Measurements from ENCODE around the gene PRKCE.

DNA sequence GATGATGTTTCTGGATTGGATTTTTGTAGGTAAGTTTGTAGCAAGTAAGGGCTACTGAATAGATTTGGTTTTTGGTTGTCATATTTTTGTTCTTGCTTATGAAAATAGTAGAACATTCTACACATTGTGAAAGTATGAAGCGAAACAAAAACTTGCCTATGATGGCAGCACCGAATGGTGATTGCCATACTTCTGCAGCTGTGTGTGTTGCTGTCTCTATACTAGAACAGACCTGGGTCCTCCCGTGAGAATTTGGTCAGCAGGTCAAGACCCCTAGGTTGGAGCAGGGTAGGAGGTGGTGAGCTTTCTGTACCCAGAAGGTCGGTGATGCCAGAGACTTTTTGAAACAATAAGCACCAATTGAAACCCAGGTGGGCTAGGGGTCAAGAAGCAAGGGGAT is 322.6 kb downstream of the PRKCE start:
- TF ChIP-seq, protein P1, sequence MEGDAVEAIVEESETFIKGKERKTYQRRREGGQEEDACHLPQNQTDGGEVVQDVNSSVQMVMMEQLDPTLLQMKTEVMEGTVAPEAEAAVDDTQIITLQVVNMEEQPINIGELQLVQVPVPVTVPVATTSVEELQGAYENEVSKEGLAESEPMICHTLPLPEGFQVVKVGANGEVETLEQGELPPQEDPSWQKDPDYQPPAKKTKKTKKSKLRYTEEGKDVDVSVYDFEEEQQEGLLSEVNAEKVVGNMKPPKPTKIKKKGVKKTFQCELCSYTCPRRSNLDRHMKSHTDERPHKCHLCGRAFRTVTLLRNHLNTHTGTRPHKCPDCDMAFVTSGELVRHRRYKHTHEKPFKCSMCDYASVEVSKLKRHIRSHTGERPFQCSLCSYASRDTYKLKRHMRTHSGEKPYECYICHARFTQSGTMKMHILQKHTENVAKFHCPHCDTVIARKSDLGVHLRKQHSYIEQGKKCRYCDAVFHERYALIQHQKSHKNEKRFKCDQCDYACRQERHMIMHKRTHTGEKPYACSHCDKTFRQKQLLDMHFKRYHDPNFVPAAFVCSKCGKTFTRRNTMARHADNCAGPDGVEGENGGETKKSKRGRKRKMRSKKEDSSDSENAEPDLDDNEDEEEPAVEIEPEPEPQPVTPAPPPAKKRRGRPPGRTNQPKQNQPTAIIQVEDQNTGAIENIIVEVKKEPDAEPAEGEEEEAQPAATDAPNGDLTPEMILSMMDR (conservative IDR thresholded peaks at IDR 0.05; ENCODE audit: low read depth in 2 of 2): no peak
- no peak for TF ChIP-seq EZH2 (IDR thresholded peaks at IDR 0.05; ENCODE audit: low read depth, unreplicated experiment)
- TF ChIP-seq POLR2AphosphoS5 (IDR thresholded peaks at IDR 0.05; ENCODE audit: low read depth): no peak
- no peak for TF ChIP-seq EZH2phosphoT487 (IDR thresholded peaks at IDR 0.05; ENCODE audit: unreplicated experiment)
- TF ChIP-seq, protein P2, sequence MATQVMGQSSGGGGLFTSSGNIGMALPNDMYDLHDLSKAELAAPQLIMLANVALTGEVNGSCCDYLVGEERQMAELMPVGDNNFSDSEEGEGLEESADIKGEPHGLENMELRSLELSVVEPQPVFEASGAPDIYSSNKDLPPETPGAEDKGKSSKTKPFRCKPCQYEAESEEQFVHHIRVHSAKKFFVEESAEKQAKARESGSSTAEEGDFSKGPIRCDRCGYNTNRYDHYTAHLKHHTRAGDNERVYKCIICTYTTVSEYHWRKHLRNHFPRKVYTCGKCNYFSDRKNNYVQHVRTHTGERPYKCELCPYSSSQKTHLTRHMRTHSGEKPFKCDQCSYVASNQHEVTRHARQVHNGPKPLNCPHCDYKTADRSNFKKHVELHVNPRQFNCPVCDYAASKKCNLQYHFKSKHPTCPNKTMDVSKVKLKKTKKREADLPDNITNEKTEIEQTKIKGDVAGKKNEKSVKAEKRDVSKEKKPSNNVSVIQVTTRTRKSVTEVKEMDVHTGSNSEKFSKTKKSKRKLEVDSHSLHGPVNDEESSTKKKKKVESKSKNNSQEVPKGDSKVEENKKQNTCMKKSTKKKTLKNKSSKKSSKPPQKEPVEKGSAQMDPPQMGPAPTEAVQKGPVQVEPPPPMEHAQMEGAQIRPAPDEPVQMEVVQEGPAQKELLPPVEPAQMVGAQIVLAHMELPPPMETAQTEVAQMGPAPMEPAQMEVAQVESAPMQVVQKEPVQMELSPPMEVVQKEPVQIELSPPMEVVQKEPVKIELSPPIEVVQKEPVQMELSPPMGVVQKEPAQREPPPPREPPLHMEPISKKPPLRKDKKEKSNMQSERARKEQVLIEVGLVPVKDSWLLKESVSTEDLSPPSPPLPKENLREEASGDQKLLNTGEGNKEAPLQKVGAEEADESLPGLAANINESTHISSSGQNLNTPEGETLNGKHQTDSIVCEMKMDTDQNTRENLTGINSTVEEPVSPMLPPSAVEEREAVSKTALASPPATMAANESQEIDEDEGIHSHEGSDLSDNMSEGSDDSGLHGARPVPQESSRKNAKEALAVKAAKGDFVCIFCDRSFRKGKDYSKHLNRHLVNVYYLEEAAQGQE (IDR thresholded peaks at IDR 0.05; ENCODE audit: unreplicated experiment): no peak
